Keratinocyte (primary cell): Measurements from ENCODE around the gene UBIAD1. TPM values are rescaled to one million over a fixed set of nuclear protein-coding genes. Genes with fewer than 3 reads are reported as not detected.

Source experiments
- DNase-seq: peaks from one replicate; pipeline ENCODE4 v3.0.0-alpha.2; 2011; ENCODE audit warnings: low read depth, missing footprints, low spot score
- FAIRE-seq: peaks from 2 replicates; lab custom pipeline; 2011; peaks lifted over from hg19 to GRCh38; lab: Jason Lieb, UNC
- H2AFZ ChIP-seq: 2 replicates; pipeline ENCODE4 v1.6.0; 2012; ENCODE audit warnings: low read length, control low read depth, inconsistent platforms; ENCODE audit not compliant: control insufficient read depth
- H3K27ac ChIP-seq: 2 replicates; pipeline ENCODE4 v1.5.1; 2011; ENCODE audit warnings: low read length; ENCODE audit not compliant: control insufficient read depth, insufficient read depth
- H3K27me3 ChIP-seq: 3 replicates; pipeline ENCODE4 v1.6.0; 2011; ENCODE audit warnings: low read length; ENCODE audit not compliant: control insufficient read depth, insufficient read depth; ENCODE audit errors: extremely low read depth
- H3K36me3 ChIP-seq, 2 experiments: 2 replicates in 1 of 2; 3 replicates in 1 of 2; pipeline ENCODE4 v1.5.1; 2011; ENCODE audit warnings: low read length in 2 of 2, mild to moderate bottlenecking in 1 of 2; ENCODE audit not compliant: control insufficient read depth in 2 of 2, insufficient read depth in 2 of 2; ENCODE audit errors: extremely low read depth in 1 of 2
- H3K4me1 ChIP-seq: 3 replicates; pipeline ENCODE4 v1.5.1; 2011; ENCODE audit warnings: low read length; ENCODE audit not compliant: control insufficient read depth, insufficient read depth; ENCODE audit errors: extremely low read depth
- H3K4me2 ChIP-seq: 3 replicates; pipeline ENCODE4 v1.6.0; 2011; ENCODE audit warnings: low read depth, low read length; ENCODE audit not compliant: control insufficient read depth, insufficient read depth; ENCODE audit errors: extremely low read depth
- H3K4me3 ChIP-seq, 3 experiments: fragments of 200-600 bp in 1 of 3; sonication (generic) in 1 of 3; 2 replicates in 2 of 3; 3 replicates in 1 of 3; pipeline ENCODE4 v1.5.1; 2011 to 2016; ENCODE audit warnings: low read length in 3 of 3, mild to moderate bottlenecking in 3 of 3, control low read depth in 2 of 3, inconsistent platforms in 1 of 3, low read depth in 1 of 3, mixed read lengths in 1 of 3, mixed run types in 1 of 3, moderate library complexity in 1 of 3; ENCODE audit not compliant: control insufficient read depth in 2 of 3, insufficient read depth in 2 of 3; ENCODE audit errors: extremely low read depth in 1 of 3
- H3K79me2 ChIP-seq: 2 replicates; pipeline ENCODE4 v1.6.0; 2012; ENCODE audit warnings: low read length; ENCODE audit not compliant: control insufficient read depth, insufficient read depth
- H3K9ac ChIP-seq: 3 replicates; pipeline ENCODE4 v1.6.0; 2011; ENCODE audit warnings: low read length; ENCODE audit not compliant: control insufficient read depth, insufficient read depth; ENCODE audit errors: extremely low read depth
- H3K9me1 ChIP-seq: 3 replicates; pipeline ENCODE4 v1.6.0; 2011; ENCODE audit warnings: low read length; ENCODE audit not compliant: control insufficient read depth, insufficient read depth; ENCODE audit errors: extremely low read depth
- H3K9me3 ChIP-seq: 2 replicates; pipeline ENCODE4 v1.5.1; 2012; ENCODE audit warnings: low read depth, low read length; ENCODE audit not compliant: control insufficient read depth
- H4K20me1 ChIP-seq: 3 replicates; pipeline ENCODE4 v1.6.0; 2011; ENCODE audit warnings: low read length; ENCODE audit not compliant: control insufficient read depth, insufficient read depth; ENCODE audit errors: extremely low read depth
- CTCF ChIP-seq, 3 experiments: IDR thresholded peaks in 1 of 3; conservative IDR thresholded peaks in 1 of 3; optimal IDR thresholded peaks in 1 of 3; 2 replicates in 2 of 3; 3 replicates in 1 of 3; pipeline versions ENCODE3 to v1.5.1; 2011; ENCODE audit warnings: low read length in 3 of 3, mild to moderate bottlenecking in 3 of 3, moderate library complexity in 2 of 3, control low read depth in 1 of 3, inconsistent platforms in 1 of 3; ENCODE audit not compliant: insufficient read depth in 2 of 3; ENCODE audit errors: extremely low read depth in 1 of 3
- EZH2 ChIP-seq: IDR thresholded peaks from one replicate; pipeline ENCODE4 v1.6.1; 2012; ENCODE audit warnings: inconsistent platforms, mild to moderate bottlenecking, low read length, moderate library complexity
- dilution Hi-C: fragments of 300-500 bp; cut with MboI; formaldehyde crosslinking; loops from one replicate; pipeline ENCODE4 v1.7.0; 2020; ENCODE audit warnings: low sequenced_read_pairs; ENCODE audit not compliant: extremely low pct_ligation_motif_present
- polyA plus RNA-seq, 5 experiments: library from polyadenylated mRNA; depleted of rRNA in 3 of 5; stranded (reverse) in 3 of 5; stranded (forward) in 1 of 5; unstranded in 1 of 5; fragments of >200 nt; gene quantifications; 1 replicate in 1 of 5; 2 replicates in 3 of 5; 3 replicates in 1 of 5; pipeline versions ENCODE4 v1.2.1 to v1.2.3, GENCODE V29; 2011 to 2012; ENCODE audit warnings: missing spikeins in 2 of 5, low read depth in 1 of 5, low replicate concordance in 1 of 5

Gene UBIAD1
- polyA plus RNA-seq, 1 donor (not counting 4 experiments of a cell fraction or from before 2014, with no cell fraction given) = 9.9 TPM

- TF ChIP-seq EZH2 (no peak), CTCF (optimal IDR thresholded peaks at IDR 0.05 in 1 of 3, IDR thresholded peaks at IDR 0.05 in 1 of 3, conservative IDR thresholded peaks at IDR 0.05 in 1 of 3; ENCODE audit: extremely low read depth in 1 of 3, insufficient read depth in 2 of 3, low read length in 3 of 3) (no peak)
- Histone ChIP-seq H4K20me1 (no peaks in the 10 kb centered on the region), H3K9me3 (no peaks in the 10 kb centered on the region), H3K36me3 (no peaks in the 10 kb centered on the region), H3K4me3 (no peak overlapping the region), H3K27me3 (no peaks in the 10 kb centered on the region), H3K9me1 (no peaks in the 10 kb centered on the region), H2AFZ (no peak overlapping the region), H3K4me2 (no peak overlapping the region), H3K4me1 (peaks cover 3% of the 10 kb centered on the region), H3K79me2 (no peaks in the 10 kb centered on the region), H3K9ac (no peak overlapping the region), H3K27ac (no peak overlapping the region)
- DNase-seq (no peak), FAIRE-seq (no peak)
- dilution Hi-C loops = no loop called here
These were observed 53.1 kb downstream of the UBIAD1 start for GRCh38 chr1:11326070-11326469.

- Histone ChIP-seq H3K9me3 (no peaks in the 10 kb centered on the region), H3K36me3 (no peaks in the 10 kb centered on the region), H3K27me3 (no peaks in the 10 kb centered on the region), H3K4me3 (no peak overlapping the region), H4K20me1 (no peaks in the 10 kb centered on the region), H2AFZ (no peak overlapping the region), H3K27ac (no peak overlapping the region), H3K9ac (no peak overlapping the region), H3K4me1 (no peaks in the 10 kb centered on the region), H3K79me2 (no peaks in the 10 kb centered on the region), H3K9me1 (no peaks in the 10 kb centered on the region), H3K4me2 (no peak overlapping the region)
- FAIRE-seq (no peak), DNase-seq (no peak)
- dilution Hi-C loops = no loop called here
- TF ChIP-seq CTCF (optimal IDR thresholded peaks at IDR 0.05 in 1 of 3, IDR thresholded peaks at IDR 0.05 in 1 of 3, conservative IDR thresholded peaks at IDR 0.05 in 1 of 3; ENCODE audit: extremely low read depth in 1 of 3, insufficient read depth in 2 of 3, low read length in 3 of 3) (no peak), EZH2 (no peak)
These were observed 55.4 kb downstream of the UBIAD1 start for GRCh38 chr1:11328444-11328843.
